ENCODE measurements around the gene RAB31.

The RAB31 gene

GRCh38 chr18:9665314-9665713 lies 42.8 kb upstream of the RAB31 start:
- no peaks in the 10 kb centered on the region for H3K36me3 ChIP-seq (ENCODE audit: control insufficient read depth in 1 of 2, insufficient read depth in 2 of 2, low read depth in 1 of 2, low read length in 2 of 2)
- H2BK5ac ChIP-seq (ENCODE audit: low read depth, low read length, poor library complexity, severe bottlenecking) = no peak overlapping the region
- peak overlapping the region; percentile 29 for H3K27ac ChIP-seq (ENCODE audit: low read length, poor library complexity, severe bottlenecking)
- no peaks in the 10 kb centered on the region for H3K27me3 ChIP-seq (ENCODE audit: control insufficient read depth in 1 of 2, insufficient read depth in 1 of 2, low read length in 2 of 2)
- no peak overlapping the region for H3K4me3 ChIP-seq (ENCODE audit: insufficient read depth in 1 of 2, low read depth in 1 of 2, low read length in 2 of 2)
- H3K4me2 ChIP-seq (ENCODE audit: low read length, poor library complexity, severe bottlenecking) = no peak overlapping the region
- no peak overlapping the region for H2AFZ ChIP-seq (ENCODE audit: low read depth, low read length)
- 50% methylated on average over 3 of the region's 3 CpGs for whole genome bisulfite sequencing
- H3K14ac ChIP-seq (ENCODE audit: low read length in 2 of 2) = no peak overlapping the region
- peak; percentile 28 for DNase-seq
- peak overlapping the region in 1 of 2 experiments; percentile 19 for H2BK12ac ChIP-seq (ENCODE audit: low read length in 2 of 2)
- H3K9ac ChIP-seq (ENCODE audit: low read length) = no peak overlapping the region
- H3K79me1 ChIP-seq (replicated peaks; ENCODE audit: low read length, poor library complexity, severe bottlenecking) = no peaks in the 10 kb centered on the region
- H4K8ac ChIP-seq (ENCODE audit: low read length) = no peak overlapping the region
- H2BK120ac ChIP-seq (ENCODE audit: low read depth, low read length) = no peak overlapping the region
- H3K4ac ChIP-seq (ENCODE audit: low read depth in 1 of 2, low read length in 2 of 2) = no peak overlapping the region
- peaks cover 10% of the 10 kb centered on the region for H3K4me1 ChIP-seq (ENCODE audit: control insufficient read depth, insufficient read depth, low read depth, low read length)
- H3K23ac ChIP-seq (ENCODE audit: low read length in 2 of 2) = no peak overlapping the region
- H3K9me3 ChIP-seq (ENCODE audit: control insufficient read depth, low read length) = no peaks in the 10 kb centered on the region
- H4K91ac ChIP-seq (ENCODE audit: low read length) = no peak overlapping the region
- no peak overlapping the region for H2BK15ac ChIP-seq (ENCODE audit: low read depth, poor library complexity, severe bottlenecking)
- peak overlapping the region; percentile 79 for H2AK5ac ChIP-seq (ENCODE audit: low read length, severe bottlenecking)
- H3K18ac ChIP-seq (ENCODE audit: low read depth in 1 of 2, low read length in 2 of 2) = peak overlapping the region in 1 of 2 experiments; percentile 75

- no peak overlapping the region for H3K27ac ChIP-seq (ENCODE audit: low read length, poor library complexity, severe bottlenecking)
- no peak overlapping the region for H3K18ac ChIP-seq (ENCODE audit: low read depth in 1 of 2, low read length in 2 of 2)
- H3K4ac ChIP-seq (ENCODE audit: low read depth in 1 of 2, low read length in 2 of 2) = no peak overlapping the region
- H3K9ac ChIP-seq (ENCODE audit: low read length) = no peak overlapping the region
- H3K23ac ChIP-seq (ENCODE audit: low read length in 2 of 2) = no peak overlapping the region
- H4K91ac ChIP-seq (ENCODE audit: low read length) = no peak overlapping the region
- no peak overlapping the region for H2BK120ac ChIP-seq (ENCODE audit: low read depth, low read length)
- DNase-seq = no peak
- H3K79me1 ChIP-seq (replicated peaks; ENCODE audit: low read length, poor library complexity, severe bottlenecking) = no peaks in the 10 kb centered on the region
- WGBS = 96% methylated on average over 3 of the region's 3 CpGs
- H3K9me3 ChIP-seq (ENCODE audit: control insufficient read depth, low read length) = no peaks in the 10 kb centered on the region
- no peak overlapping the region for H3K14ac ChIP-seq (ENCODE audit: low read length in 2 of 2)
- no peak overlapping the region for H3K4me2 ChIP-seq (ENCODE audit: low read length, poor library complexity, severe bottlenecking)
- no peak overlapping the region for H2AFZ ChIP-seq (ENCODE audit: low read depth, low read length)
- no peak overlapping the region for H2BK15ac ChIP-seq (ENCODE audit: low read depth, poor library complexity, severe bottlenecking)
- peaks cover 9% of the 10 kb centered on the region for H3K4me1 ChIP-seq (ENCODE audit: control insufficient read depth, insufficient read depth, low read depth, low read length)
- no peaks in the 10 kb centered on the region for H3K27me3 ChIP-seq (ENCODE audit: control insufficient read depth in 1 of 2, insufficient read depth in 1 of 2, low read length in 2 of 2)
- H2BK12ac ChIP-seq (ENCODE audit: low read length in 2 of 2) = no peak overlapping the region
- H3K36me3 ChIP-seq (ENCODE audit: control insufficient read depth in 1 of 2, insufficient read depth in 2 of 2, low read depth in 1 of 2, low read length in 2 of 2) = no peaks in the 10 kb centered on the region
- no peak overlapping the region for H2AK5ac ChIP-seq (ENCODE audit: low read length, severe bottlenecking)
- H4K8ac ChIP-seq (ENCODE audit: low read length) = no peak overlapping the region
- H3K4me3 ChIP-seq (ENCODE audit: insufficient read depth in 1 of 2, low read depth in 1 of 2, low read length in 2 of 2) = no peak overlapping the region
- no peak overlapping the region for H2BK5ac ChIP-seq (ENCODE audit: low read depth, low read length, poor library complexity, severe bottlenecking)
Observed at GRCh38 chr18:9666548-9666947, 41.6 kb upstream of the RAB31 start.

GRCh38 chr18:9669016-9669415 lies 39.1 kb upstream of the RAB31 start:
- Histone ChIP-seq H3K27me3 (ENCODE audit: control insufficient read depth in 1 of 2, insufficient read depth in 1 of 2, low read length in 2 of 2) (no peaks in the 10 kb centered on the region), H3K4me2 (ENCODE audit: low read length, poor library complexity, severe bottlenecking) (no peak overlapping the region), H3K9me3 (ENCODE audit: control insufficient read depth, low read length) (no peaks in the 10 kb centered on the region), H3K4me1 (ENCODE audit: control insufficient read depth, insufficient read depth, low read depth, low read length) (peaks cover 7% of the 10 kb centered on the region), H3K4ac (ENCODE audit: low read depth in 1 of 2, low read length in 2 of 2) (no peak overlapping the region), H3K9ac (ENCODE audit: low read length) (no peak overlapping the region), H2BK120ac (ENCODE audit: low read depth, low read length) (no peak overlapping the region), H4K91ac (ENCODE audit: low read length) (no peak overlapping the region), H2BK15ac (ENCODE audit: low read depth, poor library complexity, severe bottlenecking) (no peak overlapping the region), H2AK5ac (ENCODE audit: low read length, severe bottlenecking) (no peak overlapping the region), H2AFZ (ENCODE audit: low read depth, low read length) (no peak overlapping the region), H3K23ac (ENCODE audit: low read length in 2 of 2) (no peak overlapping the region), H3K4me3 (ENCODE audit: insufficient read depth in 1 of 2, low read depth in 1 of 2, low read length in 2 of 2) (no peak overlapping the region), H3K27ac (ENCODE audit: low read length, poor library complexity, severe bottlenecking) (no peak overlapping the region), H3K18ac (ENCODE audit: low read depth in 1 of 2, low read length in 2 of 2) (no peak overlapping the region), H3K79me1 (replicated peaks; ENCODE audit: low read length, poor library complexity, severe bottlenecking) (no peaks in the 10 kb centered on the region), H2BK12ac (ENCODE audit: low read length in 2 of 2) (no peak overlapping the region), H3K36me3 (ENCODE audit: control insufficient read depth in 1 of 2, insufficient read depth in 2 of 2, low read depth in 1 of 2, low read length in 2 of 2) (no peaks in the 10 kb centered on the region), H4K8ac (ENCODE audit: low read length) (no peak overlapping the region), H3K14ac (ENCODE audit: low read length in 2 of 2) (no peak overlapping the region), H2BK5ac (ENCODE audit: low read depth, low read length, poor library complexity, severe bottlenecking) (no peak overlapping the region)
- DNase-seq = no peak
- 100% methylated on average over 2 of the region's 3 CpGs for WGBS

- Histone ChIP-seq H3K27ac (ENCODE audit: low read length, poor library complexity, severe bottlenecking) (no peak overlapping the region), H3K4me1 (ENCODE audit: control insufficient read depth, insufficient read depth, low read depth, low read length) (peaks cover 2% of the 10 kb centered on the region), H3K9me3 (ENCODE audit: control insufficient read depth, low read length) (no peaks in the 10 kb centered on the region), H3K14ac (ENCODE audit: low read length in 2 of 2) (no peak overlapping the region), H3K9ac (ENCODE audit: low read length) (no peak overlapping the region), H2BK120ac (ENCODE audit: low read depth, low read length) (no peak overlapping the region), H2BK15ac (ENCODE audit: low read depth, poor library complexity, severe bottlenecking) (no peak overlapping the region), H4K91ac (ENCODE audit: low read length) (no peak overlapping the region), H3K23ac (ENCODE audit: low read length in 2 of 2) (no peak overlapping the region), H2AK5ac (ENCODE audit: low read length, severe bottlenecking) (no peak overlapping the region), H3K18ac (ENCODE audit: low read depth in 1 of 2, low read length in 2 of 2) (no peak overlapping the region), H3K27me3 (ENCODE audit: control insufficient read depth in 1 of 2, insufficient read depth in 1 of 2, low read length in 2 of 2) (no peaks in the 10 kb centered on the region), H3K4me3 (ENCODE audit: insufficient read depth in 1 of 2, low read depth in 1 of 2, low read length in 2 of 2) (no peak overlapping the region), H3K4ac (ENCODE audit: low read depth in 1 of 2, low read length in 2 of 2) (no peak overlapping the region), H3K36me3 (ENCODE audit: control insufficient read depth in 1 of 2, insufficient read depth in 2 of 2, low read depth in 1 of 2, low read length in 2 of 2) (no peaks in the 10 kb centered on the region), H3K4me2 (ENCODE audit: low read length, poor library complexity, severe bottlenecking) (no peak overlapping the region), H3K79me1 (replicated peaks; ENCODE audit: low read length, poor library complexity, severe bottlenecking) (no peaks in the 10 kb centered on the region), H2BK5ac (ENCODE audit: low read depth, low read length, poor library complexity, severe bottlenecking) (no peak overlapping the region), H2BK12ac (ENCODE audit: low read length in 2 of 2) (no peak overlapping the region), H4K8ac (ENCODE audit: low read length) (no peak overlapping the region), H2AFZ (ENCODE audit: low read depth, low read length) (no peak overlapping the region)
- no peak for DNase-seq
- WGBS = 85% methylated on average over 7 of the region's 7 CpGs
Observed at GRCh38 chr18:9671214-9671613, 36.9 kb upstream of the RAB31 start.

Measured in mesenchymal stem cell (in vitro differentiated cells and primary cell).